Fibroblast of lung (primary cell): ENCODE data around the gene PDIA5.

Experiments used
- CTCF ChIP-seq, 2 donors: IDR thresholded peaks in 1 of 2; conservative IDR thresholded peaks in 1 of 2; 1 replicate in 1 of 2; 2 replicates in 1 of 2; pipeline ENCODE4 v1.5.1; 2011 to 2012; ENCODE audit warnings: low read length in 2 of 2, control low read depth in 1 of 2, inconsistent platforms in 1 of 2, low read depth in 1 of 2, mild to moderate bottlenecking in 1 of 2
- EZH2 ChIP-seq: IDR thresholded peaks from 2 replicates; pipeline ENCODE4 v1.5.1; 2012; ENCODE audit warnings: low read length, control low read depth, mild to moderate bottlenecking; ENCODE audit errors: missing control alignments

- no peak for TF ChIP-seq CTCF (conservative IDR thresholded peaks at IDR 0.05 in 1 of 2, IDR thresholded peaks at IDR 0.05 in 1 of 2; ENCODE audit: low read depth in 1 of 2, low read length in 2 of 2)
- no peak for TF ChIP-seq EZH2
Measured at GRCh38 chr3:123068601-123069381, 2.0 kb downstream of the PDIA5 start.
